GM21390 (cell line): ENCODE measurements around the gene DHX40.
"Not testable (repeated sequence)": the region's sequence is repeated elsewhere in the genome, so short reads cannot be mapped to it uniquely, and the experiment has no call there.

Source experiments
- ATAC-seq: cut with Tn5 transposase; IDR thresholded peaks from one replicate; pipeline ENCODE4 v1.9.1; 2021; ENCODE audit not compliant: unreplicated experiment

The DHX40 gene

GRCh38 chr17:59565171-59565958 is at the start of gene DHX40:
DHX40 (plus strand) TSS chr17:59565610; CDS start chr17:59565672, 62 bp downstream.
- ATAC-seq: peak; percentile 82

GRCh38 chr17:59516451-59516850 is 49.0 kb upstream of the DHX40 start:
- ATAC-seq: no peak

GRCh38 chr17:59519132-59519531 is 46.3 kb upstream of the DHX40 start:
- ATAC-seq: no peak

- ATAC-seq: no peak
These were observed 45.2 kb upstream of the DHX40 start for GRCh38 chr17:59520251-59520650.

- no peak for ATAC-seq
These were observed 43.8 kb upstream of the DHX40 start for GRCh38 chr17:59521465-59522126.

GRCh38 chr17:59524930-59525329 is 40.5 kb upstream of the DHX40 start:
- ATAC-seq: not testable (repeated sequence)

GRCh38 chr17:59525668-59526067 is 39.7 kb upstream of the DHX40 start:
- no peak for ATAC-seq

- ATAC-seq: no peak
These were observed 39.0 kb upstream of the DHX40 start for GRCh38 chr17:59526451-59526850.

- no peak for ATAC-seq
These were observed 38.0 kb upstream of the DHX40 start for GRCh38 chr17:59527325-59527917.

- no peak for ATAC-seq
These were observed 37.5 kb upstream of the DHX40 start for GRCh38 chr17:59527931-59528330.

- ATAC-seq: no peak
These were observed 34.9 kb upstream of the DHX40 start for GRCh38 chr17:59530531-59530930.

- no peak for ATAC-seq
These were observed 31.7 kb upstream of the DHX40 start for GRCh38 chr17:59533694-59534093.

- ATAC-seq: no peak
These were observed 30.8 kb upstream of the DHX40 start for GRCh38 chr17:59534583-59534982.

GRCh38 chr17:59538195-59538909 is 27.1 kb upstream of the DHX40 start:
- ATAC-seq: no peak

GRCh38 chr17:59542960-59543635 is 22.3 kb upstream of the DHX40 start:
- no peak for ATAC-seq

- no peak for ATAC-seq
These were observed 19.5 kb upstream of the DHX40 start for GRCh38 chr17:59545942-59546341.

- no peak for ATAC-seq
These were observed 18.1 kb upstream of the DHX40 start for GRCh38 chr17:59547131-59547915.

- not testable (repeated sequence) for ATAC-seq
These were observed 16.4 kb upstream of the DHX40 start for GRCh38 chr17:59548985-59549384.

- ATAC-seq: no peak
These were observed 14.7 kb upstream of the DHX40 start for GRCh38 chr17:59550703-59551102.

GRCh38 chr17:59558039-59558438 is 7.4 kb upstream of the DHX40 start:
- ATAC-seq: no peak
